BJ (cell line): ENCODE results near the gene ARHGEF11. TPM values are rescaled to one million over a fixed set of nuclear protein-coding genes. Genes with fewer than 3 reads are reported as not detected.

ENCODE experiments used
- CTCF ChIA-PET: fragments of 350-600 bp; formaldehyde crosslinking; extraction: SDS; loops from one replicate; lab custom pipeline; 2021; ENCODE audit warnings: antibody characterized with exemption, inconsistent platforms; lab: Yijun Ruan, JAX
- POLR2A ChIA-PET: fragments of 300-600 bp; sonication (Branson Sonifier 250); formaldehyde crosslinking; extraction: SDS; loops from one replicate; lab custom pipeline; 2021; ENCODE audit warnings: antibody characterized with exemption; lab: Charles Lee
- DNase-seq: peaks from one replicate; pipeline ENCODE4 v3.0.0-alpha.2; 2011; ENCODE audit warnings: low read depth
- H3K27me3 ChIP-seq: 2 replicates; pipeline ENCODE4 v1.6.0; 2011; ENCODE audit warnings: low read length; ENCODE audit not compliant: control insufficient read depth, insufficient read depth
- H3K36me3 ChIP-seq: 2 replicates; pipeline ENCODE4 v1.5.1; 2011; ENCODE audit warnings: low read length; ENCODE audit not compliant: control insufficient read depth, insufficient read depth
- H3K4me3 ChIP-seq: 2 replicates; pipeline ENCODE4 v1.5.1; 2011; ENCODE audit warnings: low read depth, mild to moderate bottlenecking, control low read depth, low read length
- polyA plus RNA-seq: library from polyadenylated mRNA; depleted of rRNA; stranded (reverse); fragments of >200 nt; gene quantifications from 2 replicates; pipeline ENCODE4 v1.2.3, GENCODE V29; 2011
- TF ChIP-seq, protein P1 (sequence below): IDR thresholded peaks from 2 replicates; pipeline ENCODE4 v1.5.1; 2011; ENCODE audit warnings: low read depth, mild to moderate bottlenecking, control low read depth, inconsistent platforms, low read length, moderate library complexity; ENCODE audit not compliant: insufficient read depth

ARHGEF11 gene
- polyA plus RNA-seq, 1 experiment, result 19.5 TPM

GRCh38 chr1:156939786-156940334 is 105.7 kb downstream of the ARHGEF11 start:
- TF ChIP-seq, protein P1, sequence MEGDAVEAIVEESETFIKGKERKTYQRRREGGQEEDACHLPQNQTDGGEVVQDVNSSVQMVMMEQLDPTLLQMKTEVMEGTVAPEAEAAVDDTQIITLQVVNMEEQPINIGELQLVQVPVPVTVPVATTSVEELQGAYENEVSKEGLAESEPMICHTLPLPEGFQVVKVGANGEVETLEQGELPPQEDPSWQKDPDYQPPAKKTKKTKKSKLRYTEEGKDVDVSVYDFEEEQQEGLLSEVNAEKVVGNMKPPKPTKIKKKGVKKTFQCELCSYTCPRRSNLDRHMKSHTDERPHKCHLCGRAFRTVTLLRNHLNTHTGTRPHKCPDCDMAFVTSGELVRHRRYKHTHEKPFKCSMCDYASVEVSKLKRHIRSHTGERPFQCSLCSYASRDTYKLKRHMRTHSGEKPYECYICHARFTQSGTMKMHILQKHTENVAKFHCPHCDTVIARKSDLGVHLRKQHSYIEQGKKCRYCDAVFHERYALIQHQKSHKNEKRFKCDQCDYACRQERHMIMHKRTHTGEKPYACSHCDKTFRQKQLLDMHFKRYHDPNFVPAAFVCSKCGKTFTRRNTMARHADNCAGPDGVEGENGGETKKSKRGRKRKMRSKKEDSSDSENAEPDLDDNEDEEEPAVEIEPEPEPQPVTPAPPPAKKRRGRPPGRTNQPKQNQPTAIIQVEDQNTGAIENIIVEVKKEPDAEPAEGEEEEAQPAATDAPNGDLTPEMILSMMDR, result no peak
- Histone ChIP-seq H3K36me3 (peaks cover 25% of the 10 kb centered on the region), H3K27me3 (no peaks in the 10 kb centered on the region), H3K4me3 (no peak overlapping the region)
- ChIA-PET POLR2A (no interaction called here), CTCF (interaction anchor here (1.1 kb wide), 1 partner anchor 12 kb away, joined by 5 read pairs; no protein-coding TSS in a partner anchor)
- no peak for DNase-seq

DNA sequence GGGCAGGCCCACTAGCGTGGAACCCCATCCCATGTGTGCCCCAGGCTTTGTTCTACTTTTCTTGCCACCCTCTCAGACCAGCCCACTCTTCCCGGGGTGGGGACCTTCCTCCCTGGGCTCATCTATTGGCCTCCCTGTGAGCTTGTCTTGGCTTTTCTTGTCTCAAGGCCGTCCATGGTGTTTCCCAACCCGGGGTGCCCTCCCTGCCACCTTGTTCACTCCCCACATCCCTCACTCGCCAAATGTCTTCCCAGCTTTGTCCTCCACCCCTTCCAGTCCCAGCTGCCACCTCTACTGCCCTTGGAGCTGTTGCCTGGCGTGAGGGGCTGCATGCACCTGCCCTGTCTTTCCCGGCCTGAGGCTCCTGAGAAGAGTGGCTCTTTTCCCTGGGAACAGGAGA is 106.7 kb downstream of the ARHGEF11 start:
- DNase-seq, result no peak
- Histone ChIP-seq H3K36me3 (peaks cover 22% of the 10 kb centered on the region), H3K27me3 (no peaks in the 10 kb centered on the region), H3K4me3 (no peak overlapping the region)
- CTCF ChIA-PET, result interaction anchor here (0.8 to 3.0 kb wide), 2 partner anchors 11 to 47 kb away, joined by 3 to 15 read pairs; no protein-coding TSS in a partner anchor
- TF ChIP-seq, protein P1, result no peak
- POLR2A ChIA-PET, result no interaction called here

GRCh38 chr1:156937883-156938282 is 107.7 kb downstream of the ARHGEF11 start:
- POLR2A ChIA-PET, result no interaction called here
- H3K36me3 ChIP-seq, result peaks cover 22% of the 10 kb centered on the region
- CTCF ChIA-PET, result interaction anchor here (0.8 to 3.0 kb wide), 5 partner anchors 9 to 46 kb away, joined by 3 to 15 read pairs (median 7); no protein-coding TSS in a partner anchor
- H3K4me3 ChIP-seq, result no peak overlapping the region
- H3K27me3 ChIP-seq, result no peaks in the 10 kb centered on the region
- TF ChIP-seq, protein P1, result no peak
- DNase-seq, result no peak

GRCh38 chr1:156936721-156937220 is 108.8 kb downstream of the ARHGEF11 start:
- POLR2A ChIA-PET, result no interaction called here
- Histone ChIP-seq H3K4me3 (no peak overlapping the region), H3K36me3 (peaks cover 19% of the 10 kb centered on the region), H3K27me3 (no peaks in the 10 kb centered on the region)
- no peak for DNase-seq
- CTCF ChIA-PET, result interaction anchor here (0.7 to 3.0 kb wide), 5 partner anchors 9 to 137 kb away, joined by 3 to 15 read pairs (median 4); no protein-coding TSS in a partner anchor
- TF ChIP-seq, protein P1, result no peak

- peaks cover 18% of the 10 kb centered on the region for H3K36me3 ChIP-seq
These were observed 109.4 kb downstream of the ARHGEF11 start for GRCh38 chr1:156936191-156936590.

More at GRCh38 chr1:156936191-156936590, 109.4 kb downstream of the ARHGEF11 start:
- ChIA-PET POLR2A (no interaction called here), CTCF (interaction anchor here (0.7 to 3.0 kb wide), 5 partner anchors 9 to 138 kb away, joined by 3 to 15 read pairs (median 4); no protein-coding TSS in a partner anchor)
- no peak for DNase-seq
- Histone ChIP-seq H3K27me3 (no peaks in the 10 kb centered on the region), H3K4me3 (no peak overlapping the region)
- TF ChIP-seq, protein P1, result no peak
